HG03097 (cell line): ENCODE results near the gene SMARCB1.

Experiments used
- ATAC-seq: cut with Tn5 transposase; IDR thresholded peaks from one replicate; pipeline ENCODE4 v1.9.1; 2021; ENCODE audit not compliant: unreplicated experiment, low FRiP score

Gene SMARCB1

GRCh38 chr22:23828800-23829680, 42.3 kb downstream of the SMARCB1 start:
- no peak for ATAC-seq

- ATAC-seq = no peak
Observed at GRCh38 chr22:23829845-23830372, 43.1 kb downstream of the SMARCB1 start.

DNA sequence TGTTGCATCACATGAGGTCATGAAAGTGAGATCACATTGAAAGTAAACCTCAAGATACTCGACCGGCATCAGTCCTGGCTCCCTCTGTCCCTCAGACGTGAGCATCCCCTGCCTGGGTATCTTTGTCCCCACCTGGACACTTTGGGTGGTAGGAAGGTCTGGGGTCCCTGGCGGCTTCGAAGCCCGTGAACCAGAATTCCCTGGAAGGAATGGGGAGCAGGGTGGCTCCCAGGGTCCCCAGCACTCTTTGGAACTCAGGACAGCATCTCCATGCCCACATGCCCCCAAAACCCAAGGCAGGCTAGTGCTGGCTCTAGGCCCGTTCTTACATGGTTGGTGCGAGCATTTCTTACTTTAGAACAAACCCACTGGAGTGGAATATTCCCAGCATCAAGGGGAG, 44.5 kb downstream of the SMARCB1 start:
- ATAC-seq = no peak

DNA sequence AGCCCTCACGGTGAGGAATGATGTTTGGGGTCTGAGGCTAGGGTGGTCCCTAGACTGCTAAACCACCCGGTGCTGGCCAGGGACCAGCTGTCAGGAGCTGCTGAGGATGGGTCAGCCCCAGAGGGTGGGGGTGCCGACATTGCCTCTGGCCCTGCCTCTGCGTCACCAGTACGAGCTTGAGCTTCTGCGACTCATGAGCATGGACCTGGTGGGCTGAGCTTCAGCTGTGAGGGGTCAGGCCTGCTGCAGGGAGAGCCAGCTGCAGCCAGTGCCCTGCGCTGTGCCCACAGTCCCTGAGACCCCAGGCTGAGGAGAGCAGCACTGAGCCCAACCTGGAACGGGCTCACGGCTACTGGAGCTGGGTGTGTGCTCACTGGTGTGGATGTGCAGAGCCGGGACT, 45.0 kb downstream of the SMARCB1 start:
- ATAC-seq = no peak

- no peak for ATAC-seq
Observed at GRCh38 chr22:23832226-23833016, 45.7 kb downstream of the SMARCB1 start.

DNA sequence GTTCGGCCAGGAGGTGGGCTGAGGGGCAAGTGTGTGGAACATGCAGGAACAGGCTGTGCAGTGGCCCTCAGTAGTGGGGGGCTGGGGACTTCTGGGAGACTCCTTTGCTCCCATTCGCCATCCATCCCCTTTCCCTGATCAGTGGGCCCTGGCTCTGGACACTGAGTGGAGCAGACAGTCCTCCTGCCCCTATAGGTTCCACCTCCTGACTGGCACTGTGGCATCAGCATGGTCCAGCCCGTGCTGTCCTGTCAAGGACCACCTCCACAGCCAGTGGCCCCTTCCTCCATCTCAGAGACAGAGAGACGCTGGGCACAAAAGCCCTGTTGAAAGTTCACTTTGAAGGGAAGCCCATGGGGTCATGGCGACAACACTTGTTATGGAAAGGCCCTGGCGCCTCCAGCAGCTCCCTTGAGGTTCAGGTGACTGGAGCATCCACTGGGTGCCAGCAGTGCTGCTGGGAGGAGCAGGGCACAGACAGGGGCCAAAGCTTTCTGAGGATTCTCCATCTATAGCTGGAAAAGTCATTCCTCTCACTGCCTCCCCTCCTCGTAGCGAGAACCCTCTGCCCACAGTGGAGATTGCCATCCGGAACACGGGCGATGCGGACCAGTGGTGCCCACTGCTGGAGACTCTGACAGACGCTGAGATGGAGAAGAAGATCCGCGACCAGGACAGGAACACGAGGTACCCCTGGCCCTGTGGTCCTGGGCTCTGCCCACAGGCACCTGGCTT, 46.4 kb downstream of the SMARCB1 start:
- no peak for ATAC-seq

DNA sequence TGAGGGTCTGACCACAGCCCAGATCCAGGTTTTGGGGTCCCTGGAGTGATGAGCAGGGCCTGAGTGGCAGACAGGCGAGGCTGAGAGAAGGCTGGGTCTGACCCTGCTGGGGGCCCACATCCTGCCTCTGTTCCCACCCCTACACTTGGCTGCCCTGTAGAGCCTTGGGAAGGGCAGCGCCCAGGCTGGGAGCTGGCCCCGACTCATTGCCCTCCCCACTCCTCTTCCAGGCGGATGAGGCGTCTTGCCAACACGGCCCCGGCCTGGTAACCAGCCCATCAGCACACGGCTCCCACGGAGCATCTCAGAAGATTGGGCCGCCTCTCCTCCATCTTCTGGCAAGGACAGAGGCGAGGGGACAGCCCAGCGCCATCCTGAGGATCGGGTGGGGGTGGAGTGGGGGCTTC, 47.1 kb downstream of the SMARCB1 start:
- ATAC-seq = no peak

DNA sequence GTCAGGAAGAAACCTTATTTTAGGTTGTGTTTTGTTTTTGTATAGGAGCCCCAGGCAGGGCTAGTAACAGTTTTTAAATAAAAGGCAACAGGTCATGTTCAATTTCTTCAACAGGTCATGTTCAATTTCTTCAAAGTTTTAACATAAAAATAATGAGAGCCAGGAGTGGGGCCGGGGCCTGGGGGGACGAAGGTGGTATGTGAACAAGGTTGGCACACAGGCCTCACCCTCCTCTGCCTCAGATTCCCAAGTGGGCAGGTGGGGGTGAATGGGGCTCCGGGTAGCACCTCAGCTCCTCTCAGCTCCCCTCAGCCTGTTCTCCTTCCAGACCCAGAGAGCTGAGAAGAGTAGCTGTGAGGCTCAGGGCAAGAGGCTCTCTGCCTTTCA, 47.6 kb downstream of the SMARCB1 start:
- ATAC-seq = no peak

GRCh38 chr22:23834793-23835483, 48.2 kb downstream of the SMARCB1 start:
- no peak for ATAC-seq

DNA sequence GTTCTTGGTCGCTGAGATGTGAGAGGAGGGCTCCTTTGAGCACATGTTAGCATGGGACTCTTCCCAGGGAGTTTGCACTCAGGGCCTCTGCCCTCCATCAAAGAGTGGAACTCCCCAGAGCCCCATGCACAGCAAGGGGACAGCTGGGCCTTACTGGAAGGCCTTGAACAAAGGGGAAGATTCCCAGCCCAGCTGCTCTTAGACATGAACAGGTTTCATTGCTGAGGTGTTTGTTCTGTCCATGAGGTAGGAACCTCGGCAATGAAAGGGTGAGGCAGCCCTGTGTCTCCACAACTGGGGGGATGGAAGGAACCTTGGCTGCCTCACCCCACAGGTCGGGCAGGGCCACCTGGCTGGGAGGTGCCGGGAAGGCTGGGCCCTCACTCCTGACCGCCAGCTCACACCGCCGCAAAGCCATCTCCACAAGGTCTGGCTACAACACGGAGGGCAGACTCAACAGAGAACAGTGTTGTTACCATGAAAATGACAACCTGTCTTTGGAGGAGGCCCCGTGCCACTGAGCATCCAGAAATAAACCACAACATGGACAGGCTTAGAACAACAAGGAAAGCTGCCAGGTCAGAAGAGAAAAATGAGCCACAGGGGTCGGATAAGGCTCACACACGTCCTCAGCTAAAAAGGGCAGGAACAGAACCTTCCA, 48.8 kb downstream of the SMARCB1 start:
- no peak for ATAC-seq

DNA sequence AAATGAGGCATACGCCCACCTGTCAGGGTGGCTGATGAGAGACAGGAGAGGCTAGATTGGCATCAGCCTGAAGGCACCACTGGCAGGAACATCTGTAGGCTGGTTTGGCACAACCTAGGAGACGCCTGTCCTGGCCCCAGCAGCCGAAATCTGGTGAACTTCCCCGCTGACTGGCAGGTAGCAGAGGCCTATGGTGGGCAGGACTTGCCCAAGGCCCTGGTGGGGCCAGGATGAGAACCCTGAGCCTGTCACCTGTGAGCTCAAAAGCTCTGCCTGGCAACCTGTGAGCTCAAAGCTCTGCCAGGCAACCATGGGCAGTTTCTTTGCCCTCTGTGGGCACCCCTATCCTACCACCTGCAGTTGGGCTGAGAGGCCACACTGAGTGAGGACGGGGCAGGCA, 49.5 kb downstream of the SMARCB1 start:
- no peak for ATAC-seq

DNA sequence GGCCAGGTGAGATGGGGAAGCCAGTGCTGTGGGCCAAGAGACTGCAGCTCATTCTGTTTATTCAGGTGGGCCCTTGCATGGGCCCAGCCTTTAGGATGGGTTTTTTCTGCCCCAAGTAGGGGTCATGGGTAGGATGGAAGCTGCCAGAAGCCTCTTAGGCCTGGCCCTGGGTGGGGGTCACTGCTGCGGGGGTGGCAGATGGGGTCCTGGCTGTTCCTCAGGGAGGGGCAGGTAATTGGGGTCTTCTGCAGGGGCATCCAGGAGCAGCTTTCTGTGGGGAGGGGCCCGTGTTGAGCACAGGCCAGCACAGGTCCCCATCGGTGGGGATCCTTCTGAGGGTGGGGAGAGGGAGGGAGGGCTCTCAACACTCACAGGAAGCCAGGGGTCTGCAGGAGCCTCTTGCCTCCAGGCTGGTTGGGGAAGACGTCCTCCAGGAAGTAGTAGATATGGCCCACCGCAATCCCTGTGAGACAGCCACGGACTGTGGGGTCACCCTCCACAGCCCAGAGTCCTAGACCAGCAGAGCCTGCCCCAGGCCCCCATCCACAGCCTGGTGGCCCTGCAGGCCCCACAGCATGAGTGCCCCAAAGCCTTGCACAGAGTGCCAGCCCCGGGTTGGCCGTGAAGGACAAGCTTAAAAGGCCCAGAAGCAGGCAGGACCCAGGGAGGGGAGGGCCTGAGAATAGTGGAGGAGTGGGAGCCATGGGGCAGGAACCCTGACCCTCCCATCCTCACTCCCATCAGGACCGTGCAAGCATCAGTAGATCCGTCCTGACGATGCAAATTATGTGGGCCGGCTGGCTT, 50.1 kb downstream of the SMARCB1 start:
- ATAC-seq = no peak

GRCh38 chr22:23837496-23837859, 50.7 kb downstream of the SMARCB1 start:
- ATAC-seq = no peak

DNA sequence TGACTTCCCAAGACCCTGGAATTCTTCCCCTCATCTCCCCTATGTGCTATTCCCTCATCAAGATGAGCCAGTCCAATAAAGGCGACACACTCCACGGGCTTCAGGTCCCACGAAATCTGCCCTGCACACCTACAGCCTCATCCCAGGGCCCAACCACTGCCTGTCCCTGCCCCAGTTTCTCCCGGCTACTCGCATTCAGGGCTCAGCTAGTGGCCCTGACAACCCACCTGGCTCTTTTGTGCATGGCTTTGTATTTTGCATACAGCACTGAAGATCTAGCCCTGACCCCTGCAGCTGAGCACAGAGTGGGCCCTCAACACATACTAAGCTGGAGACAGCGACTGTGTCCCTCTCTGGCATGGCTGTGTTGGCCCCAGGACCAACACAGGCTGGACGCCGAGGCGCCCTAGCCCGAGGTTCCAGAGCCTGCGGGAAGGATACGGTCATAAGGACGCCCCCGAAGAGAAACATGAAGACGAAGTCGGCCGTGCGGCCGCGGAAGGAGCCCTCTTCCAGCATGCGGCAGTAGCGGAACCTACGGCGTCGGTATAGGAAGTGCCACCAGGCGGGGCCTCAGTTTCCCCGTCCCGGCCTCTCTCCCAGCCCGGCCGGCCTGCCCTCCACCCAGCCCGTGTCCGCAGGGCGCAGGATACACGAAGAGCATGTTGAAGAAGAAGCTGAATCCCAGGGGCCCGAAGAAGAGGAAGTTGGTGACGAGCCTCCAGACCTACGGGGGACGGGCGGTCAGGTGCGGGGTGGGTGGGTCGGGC, 51.3 kb downstream of the SMARCB1 start:
- no peak for ATAC-seq

DNA sequence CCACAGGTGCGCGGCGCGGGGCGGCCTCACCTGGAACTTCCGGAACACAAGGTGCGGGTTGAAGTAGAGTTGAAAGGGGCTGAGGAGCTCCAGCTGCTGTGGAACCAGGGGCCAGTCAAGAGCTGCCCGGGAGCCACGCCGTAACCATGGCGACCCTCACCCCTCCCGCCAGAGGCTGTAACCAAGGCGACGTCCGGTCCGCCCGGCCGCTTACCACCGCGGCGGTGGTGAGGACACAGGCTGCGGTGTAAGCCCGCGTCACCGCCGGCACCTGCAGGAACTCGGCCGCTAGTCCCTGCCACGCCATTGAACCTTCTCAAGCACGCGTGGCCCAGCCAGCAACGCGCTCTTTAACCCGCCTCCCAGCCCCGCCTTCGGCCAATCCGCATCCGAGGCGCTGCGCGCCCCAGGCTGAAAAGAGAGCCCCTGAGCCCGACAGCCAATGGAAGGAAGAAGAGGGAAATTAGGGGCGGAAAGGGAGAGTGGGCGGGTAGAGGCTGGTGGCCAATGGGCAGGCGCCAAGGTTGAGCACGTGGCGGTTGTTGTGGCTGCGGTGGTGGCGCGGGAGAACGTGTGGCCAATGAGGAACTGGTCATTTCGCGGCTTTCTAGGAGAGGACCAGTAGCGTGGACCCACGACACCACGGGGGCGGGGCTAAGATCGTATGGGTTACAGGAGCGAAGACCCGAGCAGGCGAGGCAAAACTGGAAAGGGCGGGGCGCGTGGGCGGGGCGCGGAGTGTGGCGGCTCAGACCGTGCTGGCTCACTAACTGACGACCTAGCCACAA, 52.1 kb downstream of the SMARCB1 start, which contains the start of gene DERL3:
TSS of gene DERL3 (minus strand) at position 326 of the 788 bp plus-strand sequence. CDS start at position 307, 19 bp downstream.
- peak; percentile 60 for ATAC-seq

DNA sequence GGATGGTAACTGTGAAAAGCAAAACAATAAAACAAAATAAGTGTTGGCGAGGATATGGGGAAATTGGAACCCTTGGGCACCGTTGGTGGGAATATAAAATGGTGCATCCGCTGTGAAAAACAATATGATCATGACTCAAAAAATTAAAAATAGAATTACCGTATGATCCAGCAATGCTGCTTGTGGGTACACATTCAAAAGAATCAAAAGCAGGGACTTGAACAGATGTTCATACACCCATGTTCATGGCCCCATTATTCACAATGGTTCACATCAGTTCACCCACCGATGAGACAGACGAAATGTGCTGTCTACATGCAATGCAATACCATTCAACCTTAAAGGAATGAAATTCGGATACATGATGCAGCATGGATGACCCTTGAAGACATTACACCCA, 53.3 kb downstream of the SMARCB1 start:
- ATAC-seq = no peak

DNA sequence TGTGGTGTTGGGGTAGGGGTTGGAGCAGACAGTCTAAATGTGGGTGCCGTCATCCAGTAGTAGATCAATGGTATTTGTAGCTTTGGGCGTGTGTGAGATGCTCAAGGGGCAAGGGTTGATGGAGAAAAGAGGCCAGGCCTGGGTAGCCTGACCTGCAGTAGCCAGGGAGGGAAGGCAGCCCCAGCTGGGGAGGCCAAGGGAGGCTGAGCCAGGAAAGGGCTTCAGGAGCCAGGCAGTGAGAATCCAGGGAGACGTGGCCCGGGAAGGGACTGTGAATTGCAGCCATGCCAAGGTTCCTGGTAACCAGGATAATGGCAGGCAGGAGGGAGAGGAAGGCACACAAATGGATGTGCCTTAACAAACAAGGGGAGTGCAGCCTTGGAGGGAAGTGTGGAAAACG, 54.5 kb downstream of the SMARCB1 start:
- ATAC-seq = no peak
